ENCODE measurements around the gene SNX33.

SNX33 gene

GRCh38 chr15:75662823-75663519 is 15.3 kb downstream of the SNX33 start:
- Histone ChIP-seq H3K27me3 (replicated peaks; ENCODE audit: control insufficient read depth, insufficient read depth, low read length) (no peaks in the 10 kb centered on the region), H3K4me3 (replicated peaks; ENCODE audit: low read depth, low read length) (no peak overlapping the region), H3K36me3 (ENCODE audit: control insufficient read depth, insufficient read depth, low read length) (no peaks in the 10 kb centered on the region)
- no peak for DNase-seq (ENCODE audit: extremely low read depth, insufficient read length)
- TF ChIP-seq, protein P1, sequence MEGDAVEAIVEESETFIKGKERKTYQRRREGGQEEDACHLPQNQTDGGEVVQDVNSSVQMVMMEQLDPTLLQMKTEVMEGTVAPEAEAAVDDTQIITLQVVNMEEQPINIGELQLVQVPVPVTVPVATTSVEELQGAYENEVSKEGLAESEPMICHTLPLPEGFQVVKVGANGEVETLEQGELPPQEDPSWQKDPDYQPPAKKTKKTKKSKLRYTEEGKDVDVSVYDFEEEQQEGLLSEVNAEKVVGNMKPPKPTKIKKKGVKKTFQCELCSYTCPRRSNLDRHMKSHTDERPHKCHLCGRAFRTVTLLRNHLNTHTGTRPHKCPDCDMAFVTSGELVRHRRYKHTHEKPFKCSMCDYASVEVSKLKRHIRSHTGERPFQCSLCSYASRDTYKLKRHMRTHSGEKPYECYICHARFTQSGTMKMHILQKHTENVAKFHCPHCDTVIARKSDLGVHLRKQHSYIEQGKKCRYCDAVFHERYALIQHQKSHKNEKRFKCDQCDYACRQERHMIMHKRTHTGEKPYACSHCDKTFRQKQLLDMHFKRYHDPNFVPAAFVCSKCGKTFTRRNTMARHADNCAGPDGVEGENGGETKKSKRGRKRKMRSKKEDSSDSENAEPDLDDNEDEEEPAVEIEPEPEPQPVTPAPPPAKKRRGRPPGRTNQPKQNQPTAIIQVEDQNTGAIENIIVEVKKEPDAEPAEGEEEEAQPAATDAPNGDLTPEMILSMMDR (IDR thresholded peaks at IDR 0.05; ENCODE audit: insufficient read depth, low read length, poor library complexity, severe bottlenecking) = no peak

- H3K36me3 ChIP-seq (ENCODE audit: control insufficient read depth, insufficient read depth, low read length) = no peaks in the 10 kb centered on the region
- H3K4me3 ChIP-seq (replicated peaks; ENCODE audit: low read depth, low read length) = no peak overlapping the region
- no peaks in the 10 kb centered on the region for H3K27me3 ChIP-seq (replicated peaks; ENCODE audit: control insufficient read depth, insufficient read depth, low read length)
- DNase-seq (ENCODE audit: extremely low read depth, insufficient read length) = no peak
- TF ChIP-seq, protein P1 (IDR thresholded peaks at IDR 0.05; ENCODE audit: insufficient read depth, low read length, poor library complexity, severe bottlenecking) = no peak
Observed at GRCh38 chr15:75663931-75664421, 16.3 kb downstream of the SNX33 start.

DNA sequence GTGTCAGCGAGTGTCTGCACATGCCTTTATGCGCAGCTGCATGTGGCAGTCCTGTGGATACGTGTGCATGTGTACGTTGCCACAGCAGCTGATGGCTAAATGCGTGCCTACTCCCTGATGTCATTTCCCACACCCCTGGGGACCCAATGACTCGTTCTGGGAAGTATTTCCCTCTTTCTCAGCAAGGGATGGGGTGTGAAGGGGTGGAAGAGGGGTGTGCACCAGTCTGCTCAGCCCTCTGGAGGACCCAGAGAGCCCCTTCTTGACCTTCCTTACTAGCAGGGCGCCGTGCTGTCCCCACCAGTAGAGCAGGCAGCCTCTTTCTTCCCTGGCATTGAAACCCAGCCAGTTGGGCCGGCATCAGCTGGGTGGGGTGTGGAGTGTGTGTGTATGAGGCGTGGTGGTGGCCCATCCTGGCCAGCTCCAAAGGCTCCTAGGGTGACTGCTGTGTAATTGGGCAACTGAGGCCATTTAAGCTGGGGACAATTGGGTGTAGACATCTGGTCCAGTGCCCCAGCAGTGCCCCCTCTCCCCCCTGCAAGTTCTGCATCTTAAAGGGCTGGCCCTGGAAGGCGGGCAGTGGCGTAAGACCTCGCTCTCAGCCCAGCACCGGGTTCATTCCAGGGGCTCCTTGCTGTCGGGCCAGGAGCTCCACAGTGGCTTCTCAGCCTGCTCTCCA is 19.2 kb downstream of the SNX33 start:
- H3K36me3 ChIP-seq (ENCODE audit: control insufficient read depth, insufficient read depth, low read length) = no peaks in the 10 kb centered on the region
- H3K27me3 ChIP-seq (replicated peaks; ENCODE audit: control insufficient read depth, insufficient read depth, low read length) = no peaks in the 10 kb centered on the region
- no peak for DNase-seq (ENCODE audit: extremely low read depth, insufficient read length)
- TF ChIP-seq, protein P1 (IDR thresholded peaks at IDR 0.05; ENCODE audit: insufficient read depth, low read length, poor library complexity, severe bottlenecking) = no peak
- H3K4me3 ChIP-seq (replicated peaks; ENCODE audit: low read depth, low read length) = no peak overlapping the region

DNA sequence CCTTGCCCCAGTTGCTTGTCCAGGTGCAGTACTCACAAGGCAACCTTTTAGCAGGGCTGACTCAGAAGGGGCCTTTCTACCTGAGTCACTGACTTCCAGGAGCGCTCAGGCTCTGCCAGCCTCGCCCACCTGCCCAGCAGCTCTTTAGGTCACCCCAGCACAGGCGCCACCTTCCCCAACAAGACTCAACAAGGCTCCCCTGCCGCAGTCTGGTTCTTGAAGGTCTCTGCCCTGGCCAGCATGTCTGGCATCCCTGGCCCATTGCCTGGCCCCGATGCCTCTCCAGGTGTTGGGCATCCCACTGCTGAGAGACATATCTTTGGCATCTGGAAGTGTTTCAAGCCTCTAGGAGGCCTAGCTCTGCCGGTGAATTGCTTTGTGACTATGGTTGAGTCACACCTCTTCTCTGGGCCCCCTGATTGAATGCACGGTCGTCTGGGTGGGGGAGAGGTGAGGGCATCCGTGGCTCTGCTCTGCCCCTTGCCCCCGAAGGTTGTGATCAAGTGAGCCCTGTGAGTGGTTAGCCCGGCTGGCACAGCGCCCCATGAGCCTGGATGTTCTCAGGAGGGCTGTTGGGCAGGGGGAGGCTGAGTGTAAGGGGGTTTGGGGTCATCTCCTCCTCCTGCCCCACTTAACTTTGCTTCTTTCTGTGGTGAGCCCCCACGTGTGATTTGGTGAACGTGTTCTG is 21.6 kb downstream of the SNX33 start:
- H3K4me3 ChIP-seq (replicated peaks; ENCODE audit: low read depth, low read length) = no peak overlapping the region
- DNase-seq (ENCODE audit: extremely low read depth, insufficient read length) = no peak
- TF ChIP-seq, protein P1 (IDR thresholded peaks at IDR 0.05; ENCODE audit: insufficient read depth, low read length, poor library complexity, severe bottlenecking) = no peak

DNA sequence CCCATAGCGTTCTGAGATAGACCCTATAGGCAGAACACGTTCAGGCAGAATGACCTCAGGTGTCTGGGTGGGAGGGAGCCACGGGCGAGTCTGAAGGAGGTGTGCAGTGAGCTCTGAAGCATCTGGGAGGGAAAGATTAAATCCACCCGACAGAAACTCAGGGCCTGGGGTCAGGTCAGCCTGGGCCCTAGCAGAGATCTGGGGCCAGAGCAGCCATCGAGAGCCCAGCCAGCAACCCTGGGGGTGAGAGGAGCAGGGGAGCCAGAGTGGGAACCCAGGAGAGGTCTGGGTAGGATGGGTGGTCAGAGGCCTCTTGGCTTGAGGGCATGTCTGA is 22.1 kb downstream of the SNX33 start:
- DNase-seq (ENCODE audit: extremely low read depth, insufficient read length) = no peak
- no peak overlapping the region for H3K4me3 ChIP-seq (replicated peaks; ENCODE audit: low read depth, low read length)
- H3K27me3 ChIP-seq (replicated peaks; ENCODE audit: control insufficient read depth, insufficient read depth, low read length) = no peaks in the 10 kb centered on the region
- no peaks in the 10 kb centered on the region for H3K36me3 ChIP-seq (ENCODE audit: control insufficient read depth, insufficient read depth, low read length)
- TF ChIP-seq, protein P1 (IDR thresholded peaks at IDR 0.05; ENCODE audit: insufficient read depth, low read length, poor library complexity, severe bottlenecking) = no peak

More for the DNA sequence above, 21.6 kb downstream of the SNX33 start:
- Histone ChIP-seq H3K27me3 (replicated peaks; ENCODE audit: control insufficient read depth, insufficient read depth, low read length) (no peaks in the 10 kb centered on the region), H3K36me3 (ENCODE audit: control insufficient read depth, insufficient read depth, low read length) (no peaks in the 10 kb centered on the region)

Measured in GM06990 (cell line).